Right hindlimb (tissue), 1 donor: ENCODE data around the gene GYPE.
"Not testable (repeated sequence)": the region's sequence is repeated elsewhere in the genome, so short reads cannot be mapped to it uniquely, and the experiment has no call there.

Source experiments
- DNase-seq: peaks from one replicate; pipeline ENCODE4 v3.0.0-alpha.2; 2018

GYPE gene

DNA sequence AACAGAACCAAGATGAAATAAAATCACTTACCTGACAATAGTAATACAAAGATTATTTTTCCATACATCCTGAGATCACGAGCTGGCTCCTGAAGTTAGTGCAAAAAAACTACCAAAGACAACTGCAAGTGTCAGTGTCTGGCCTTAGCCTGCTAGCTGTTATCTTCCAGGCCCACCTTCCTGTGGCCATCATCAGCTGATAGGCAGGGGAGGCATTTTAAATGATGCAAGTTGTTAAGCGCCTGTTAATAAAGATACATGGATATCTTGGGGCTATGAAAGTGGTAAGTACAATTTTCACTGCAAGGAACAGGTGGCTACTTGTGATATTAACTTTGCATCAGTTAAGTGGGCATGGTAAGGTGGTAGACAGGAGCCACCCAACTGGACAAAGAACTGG lies at the start of gene GYPE:
Gene GYPE (minus strand): TSS at position 120 of the 400 bp plus-strand sequence. CDS start 52 bp downstream, at position 68.
- not testable (repeated sequence) for DNase-seq

DNA sequence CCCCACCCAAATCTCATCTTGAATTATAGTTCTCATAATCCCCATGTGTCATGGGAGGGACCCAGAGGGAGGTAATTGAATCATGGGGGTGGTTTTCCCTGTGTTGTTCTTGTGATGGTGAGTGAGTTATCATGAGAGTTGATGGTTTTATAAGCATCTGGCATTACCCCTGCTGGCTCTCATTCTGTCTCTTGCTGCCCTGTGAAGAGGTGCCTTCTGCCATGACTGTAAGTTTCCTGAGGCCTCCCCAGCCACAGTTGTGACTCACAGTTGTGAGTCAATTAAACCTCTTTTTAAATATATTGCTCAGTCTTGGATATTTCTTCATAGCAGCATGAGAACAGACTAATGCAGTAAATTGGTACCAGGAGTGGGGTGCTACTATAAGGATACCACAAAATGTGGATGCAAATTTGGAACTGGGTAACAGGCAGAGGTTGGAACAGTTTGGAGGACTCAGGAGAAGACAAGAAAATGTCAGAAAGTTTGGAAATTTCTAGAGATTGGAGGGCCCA lies 46.2 kb upstream of the GYPE start:
- not testable (repeated sequence) for DNase-seq

DNA sequence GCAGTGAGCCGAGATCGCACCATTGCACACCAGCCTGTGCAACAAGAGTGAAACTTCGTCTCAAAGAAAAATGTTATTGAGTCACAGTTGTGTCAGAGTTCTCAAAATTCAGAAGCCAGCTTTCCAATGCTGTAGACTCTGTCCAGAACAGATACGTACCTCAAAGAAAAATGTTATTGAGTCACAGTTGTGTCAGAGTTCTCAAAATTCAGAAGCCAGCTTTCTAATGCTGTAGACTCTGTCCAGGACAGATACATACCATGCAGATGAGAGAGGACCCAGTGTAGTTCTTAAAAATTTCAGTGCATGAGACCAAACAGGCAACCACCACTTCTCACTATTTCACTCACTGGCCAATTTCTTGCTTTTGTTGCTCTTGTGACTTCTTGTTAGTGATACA lies 45.6 kb upstream of the GYPE start:
- not testable (repeated sequence) for DNase-seq

DNA sequence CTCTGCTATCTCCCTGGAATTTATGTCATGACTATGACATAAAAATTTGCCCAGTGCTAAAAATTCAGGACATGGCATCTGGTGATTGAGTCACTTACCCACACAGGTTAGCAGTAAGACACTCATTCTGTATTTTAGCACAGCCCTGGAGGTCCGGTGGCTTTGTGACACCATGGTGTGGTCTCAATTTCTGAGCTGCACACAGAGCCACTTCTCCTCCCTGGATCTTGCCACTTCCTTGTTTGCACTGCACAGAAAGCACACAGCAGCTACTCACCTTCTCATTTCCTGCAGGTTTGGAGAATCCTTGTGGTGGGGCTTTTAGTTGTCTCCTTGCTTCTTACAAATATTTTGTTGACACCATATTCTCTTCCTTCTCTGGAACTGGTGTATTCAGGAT lies 44.8 kb upstream of the GYPE start:
- DNase-seq, result not testable (repeated sequence)

DNA sequence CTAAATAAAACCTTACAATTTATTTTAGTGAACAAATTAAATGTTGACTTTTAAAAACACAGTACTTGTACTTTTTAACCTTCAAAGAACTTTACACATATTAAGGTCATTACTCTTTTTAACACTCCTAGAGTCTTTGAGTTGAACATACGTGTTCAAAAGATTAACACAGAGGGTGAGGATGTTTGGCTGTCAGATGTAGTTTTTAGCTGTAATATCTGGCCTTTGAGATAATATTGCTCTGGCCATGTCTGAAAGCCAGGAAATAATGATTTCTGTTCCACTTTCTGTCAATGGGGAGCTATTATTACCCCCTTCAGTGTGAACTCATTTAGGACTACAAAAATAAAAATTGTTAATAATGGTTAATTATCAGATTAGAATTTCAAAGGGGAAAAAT lies 42.1 kb upstream of the GYPE start:
- not testable (repeated sequence) for DNase-seq

DNA sequence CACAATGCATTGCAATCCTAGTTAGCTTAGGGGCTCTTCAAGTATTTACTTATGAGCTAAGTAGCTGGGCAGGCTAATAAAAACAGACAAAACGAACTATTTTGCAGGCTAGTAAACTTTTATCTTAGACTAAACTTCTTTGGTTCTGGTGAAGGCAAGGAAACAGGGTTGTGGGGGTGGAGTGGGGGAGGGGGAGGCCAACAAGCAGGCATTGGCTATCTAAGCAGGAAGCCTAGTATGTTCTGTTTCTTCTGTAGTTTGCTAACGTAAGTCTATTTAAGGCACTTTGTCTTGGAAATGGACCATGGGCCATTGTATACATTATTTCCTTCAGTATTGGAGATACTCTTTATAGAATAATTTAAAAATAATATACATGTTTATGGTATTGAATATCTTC lies 35.3 kb upstream of the GYPE start:
- not testable (repeated sequence) for DNase-seq

DNA sequence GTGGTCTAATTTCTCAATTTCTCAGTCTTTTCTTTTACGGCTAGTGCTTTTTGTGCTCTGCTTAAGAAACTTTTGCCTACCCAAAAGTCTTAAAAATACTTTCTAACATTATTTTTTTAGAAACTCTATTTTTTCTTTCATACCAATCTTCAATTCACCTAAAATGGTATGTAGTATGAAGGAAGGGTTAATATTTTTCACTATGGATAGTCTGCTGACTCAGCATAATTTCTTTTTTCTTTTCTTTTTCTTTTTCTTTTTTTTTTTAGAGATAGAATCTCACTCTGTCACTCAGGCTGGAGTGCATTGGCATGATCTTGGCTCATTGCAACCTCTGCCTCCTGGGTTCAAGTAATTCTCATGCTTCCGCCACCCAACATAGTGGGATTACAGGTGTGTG lies 34.2 kb upstream of the GYPE start:
- DNase-seq, result no peak

DNA sequence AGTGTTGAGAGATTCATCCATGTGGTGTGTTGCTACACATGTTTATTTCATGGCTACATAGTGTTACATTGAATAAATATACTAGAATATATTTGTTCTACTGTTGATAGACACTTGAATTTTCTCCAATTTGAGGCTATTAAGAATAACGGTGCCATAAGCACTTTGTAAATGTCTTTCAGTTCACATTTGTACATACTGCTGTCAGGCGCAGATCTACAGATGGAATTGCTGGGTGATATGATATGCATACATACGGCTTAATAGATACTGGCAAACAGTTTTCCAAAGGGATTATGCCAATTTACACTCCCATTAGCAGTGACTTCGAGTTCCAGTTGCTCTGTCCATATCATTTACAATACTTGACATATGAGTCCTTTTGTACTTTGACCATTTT lies 33.5 kb upstream of the GYPE start:
- not testable (repeated sequence) for DNase-seq

DNA sequence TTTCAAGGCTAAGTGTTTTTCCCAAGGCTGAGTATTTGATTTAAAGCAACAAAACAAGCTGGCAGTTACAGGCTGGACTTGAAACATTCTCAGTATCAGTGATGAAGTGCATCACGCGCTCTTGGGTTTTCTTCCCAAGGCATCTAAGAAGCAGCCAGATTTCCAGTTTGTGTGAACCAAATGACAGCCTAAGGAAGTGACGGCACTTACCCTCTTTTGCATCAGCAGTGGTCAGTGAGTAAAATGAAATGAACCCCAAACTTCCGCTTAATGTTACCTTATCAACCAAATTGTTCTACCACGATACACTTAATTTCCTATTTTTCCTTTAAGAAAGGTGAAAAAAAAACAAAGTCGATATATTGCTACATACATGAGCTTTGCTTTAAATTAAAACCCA lies 15.8 kb upstream of the GYPE start:
- DNase-seq, result no peak

DNA sequence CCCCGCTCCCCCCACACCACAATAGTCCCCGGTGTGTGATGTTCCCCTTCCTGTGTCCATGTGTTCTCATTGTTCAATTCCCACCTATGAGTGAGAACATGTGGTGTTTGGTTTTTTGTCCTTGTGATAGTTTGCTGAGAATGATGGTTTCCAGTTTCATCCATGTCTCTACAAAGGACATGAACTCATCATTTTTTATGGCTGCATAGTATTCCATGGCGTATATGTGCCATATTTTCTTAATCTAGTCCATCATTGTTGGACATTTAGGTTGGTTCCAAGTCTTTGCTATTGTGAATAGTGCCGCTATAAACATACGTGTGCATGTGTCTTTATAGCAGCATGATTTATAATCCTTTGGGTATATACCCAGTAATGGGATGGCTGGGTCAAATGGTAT lies 11.1 kb upstream of the GYPE start:
- not testable (repeated sequence) for DNase-seq

DNA sequence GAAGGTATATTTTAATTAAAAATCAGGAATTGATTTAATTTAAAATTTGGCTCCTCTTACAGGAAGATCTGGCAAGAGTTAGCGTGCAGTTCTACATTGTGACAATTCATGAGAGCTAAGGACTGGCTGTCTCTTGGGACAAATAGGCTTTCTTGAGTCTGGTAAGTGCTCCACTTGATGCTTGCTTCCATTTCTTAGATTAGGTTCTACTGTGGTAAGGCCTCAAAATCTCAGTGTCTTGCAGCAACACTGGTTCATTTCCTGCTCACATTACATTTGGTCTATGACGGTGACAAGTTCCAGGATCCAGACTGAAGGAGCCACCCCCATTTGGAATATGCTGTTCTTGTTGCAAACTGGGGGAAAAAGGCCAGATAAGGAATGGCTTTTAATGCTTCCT lies 7.1 kb upstream of the GYPE start:
- DNase-seq, result not testable (repeated sequence)

DNA sequence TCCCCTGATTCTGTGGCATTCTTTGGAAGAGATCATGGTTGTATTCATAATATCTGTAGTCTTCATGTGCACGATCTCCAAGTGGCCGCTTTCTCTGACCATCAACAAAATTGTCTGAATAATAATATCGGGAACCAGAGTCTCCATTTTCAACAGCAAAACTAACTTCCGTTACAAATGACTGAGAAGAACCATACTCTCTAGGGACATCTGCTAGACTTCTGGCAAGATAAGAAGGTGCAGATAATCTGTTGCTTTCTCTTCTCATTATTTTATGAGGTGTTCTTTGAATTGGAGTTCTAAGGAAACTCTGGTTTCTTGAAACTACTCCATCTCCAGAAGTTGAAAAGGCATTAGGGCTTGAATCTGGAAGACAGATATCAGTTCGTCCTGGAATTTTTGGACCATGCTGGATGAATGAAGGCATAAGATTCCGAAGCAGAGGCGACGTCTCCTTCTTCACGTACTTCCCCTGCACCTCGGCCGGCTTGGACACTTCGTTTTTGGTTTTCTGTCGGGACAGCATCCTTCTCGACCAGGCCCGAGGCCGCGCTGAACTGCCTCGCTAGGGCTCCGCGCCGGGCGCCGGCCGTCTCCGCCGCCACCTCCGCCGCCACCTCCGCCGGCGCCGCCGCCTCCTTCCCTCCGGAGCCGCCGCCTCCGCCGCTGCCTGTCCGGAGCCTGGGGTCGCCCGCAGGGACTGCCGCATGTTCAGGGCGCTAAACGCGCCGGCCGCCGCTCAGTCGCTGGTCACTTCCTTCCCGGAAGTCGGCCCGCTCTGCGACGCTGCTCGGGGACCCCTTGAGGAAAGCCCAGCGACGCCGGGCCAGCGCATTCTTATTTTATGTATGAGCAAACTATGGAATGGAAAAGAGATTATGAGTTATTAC lies 6.4 kb upstream of the GYPE start:
- DNase-seq, result peak; percentile 49

DNA sequence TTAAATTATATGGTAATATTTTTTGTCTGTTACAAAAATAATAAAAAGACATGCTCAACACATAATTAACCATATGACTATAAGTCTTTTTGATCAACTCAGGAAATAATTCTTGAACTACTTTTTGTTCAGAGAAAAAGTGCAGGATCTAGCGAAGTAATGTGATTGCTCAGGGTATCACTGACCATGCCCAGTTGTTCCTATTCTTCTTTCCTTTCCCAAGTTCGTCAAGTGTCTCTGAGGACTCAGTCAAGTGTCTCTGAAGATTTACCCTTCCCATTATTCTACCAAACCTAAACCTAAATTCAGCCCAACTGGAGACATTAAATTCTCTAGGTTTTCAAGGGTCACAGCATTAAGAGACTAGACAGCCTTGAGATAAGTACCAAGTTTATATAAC lies 5.5 kb upstream of the GYPE start:
- DNase-seq, result not testable (repeated sequence)

DNA sequence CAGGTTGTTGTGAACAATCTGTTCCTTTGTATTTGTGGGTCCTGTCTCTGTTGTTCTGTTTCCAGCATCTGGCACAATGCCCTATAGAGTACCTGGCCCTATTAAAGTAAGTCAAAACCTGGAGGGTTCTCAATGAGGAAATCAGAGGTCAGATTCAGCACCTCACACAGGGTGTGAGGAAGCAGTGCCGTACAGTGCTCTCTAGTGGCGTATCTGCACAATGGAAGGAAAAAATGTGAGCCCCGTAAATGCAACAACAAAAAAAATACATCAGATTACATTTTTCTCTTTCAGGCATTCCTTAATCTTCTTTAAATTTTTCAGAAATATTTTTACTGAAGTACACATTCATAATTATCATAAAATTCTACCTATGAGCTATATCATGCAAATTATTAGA lies 2.5 kb upstream of the GYPE start:
- DNase-seq, result not testable (repeated sequence)

DNA sequence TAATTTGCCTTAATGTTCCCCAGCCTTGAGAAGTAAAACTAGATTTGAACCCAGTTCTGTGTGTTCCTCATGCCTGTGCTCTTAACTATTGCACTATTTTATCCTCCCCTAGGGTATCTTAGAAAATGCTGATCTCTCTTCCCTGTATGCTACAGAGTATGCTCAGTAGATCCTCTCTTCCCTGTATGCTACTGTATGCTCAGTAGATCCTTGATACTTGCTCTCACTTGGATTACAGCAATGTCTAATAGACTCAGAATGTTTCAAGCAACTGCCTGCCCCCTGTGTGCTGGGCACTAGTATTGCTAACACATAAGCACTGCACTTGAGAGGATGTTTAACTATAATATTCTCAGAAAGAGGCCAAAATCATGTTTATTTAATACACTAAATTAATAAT lies 928 bp downstream of the GYPE start:
- DNase-seq, result not testable (repeated sequence)

DNA sequence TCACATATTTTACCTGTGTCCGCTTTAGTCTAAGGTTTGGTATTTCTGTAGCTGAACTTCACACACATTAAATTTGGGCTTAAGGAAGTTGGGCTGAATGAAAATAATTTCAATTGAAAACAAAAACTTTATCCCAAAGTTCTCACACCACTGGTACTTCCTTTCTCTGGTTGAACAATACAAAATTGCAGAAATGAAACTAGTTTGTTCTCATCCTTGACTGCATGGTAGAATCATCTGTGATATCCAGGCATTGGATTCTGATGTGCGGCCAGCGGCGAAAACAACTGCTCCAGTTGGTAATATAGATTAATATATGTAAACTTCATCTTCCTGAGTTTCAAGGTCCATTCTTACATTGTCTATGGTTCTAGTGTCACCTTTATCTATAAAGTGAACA lies 15.0 kb downstream of the GYPE start:
- not testable (repeated sequence) for DNase-seq

DNA sequence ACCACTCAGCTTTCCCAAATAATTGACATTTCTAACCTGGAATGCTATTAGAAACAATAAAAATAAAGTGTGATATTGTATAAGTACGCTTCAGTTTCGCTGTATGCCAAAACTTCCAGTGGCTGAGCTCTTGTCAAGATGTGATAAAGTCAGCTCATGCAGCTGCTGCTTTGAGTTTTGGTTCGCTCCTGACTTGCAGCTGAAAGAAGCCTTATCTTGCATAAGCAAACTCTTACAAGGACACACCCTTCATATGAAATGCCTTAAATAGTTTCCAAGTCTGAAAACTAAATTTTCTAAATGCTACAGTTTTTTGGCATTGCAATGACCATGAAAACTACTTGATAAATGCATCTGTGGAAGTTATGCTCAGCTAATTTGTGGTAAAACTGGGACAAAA lies 17.2 kb downstream of the GYPE start:
- not testable (repeated sequence) for DNase-seq

DNA sequence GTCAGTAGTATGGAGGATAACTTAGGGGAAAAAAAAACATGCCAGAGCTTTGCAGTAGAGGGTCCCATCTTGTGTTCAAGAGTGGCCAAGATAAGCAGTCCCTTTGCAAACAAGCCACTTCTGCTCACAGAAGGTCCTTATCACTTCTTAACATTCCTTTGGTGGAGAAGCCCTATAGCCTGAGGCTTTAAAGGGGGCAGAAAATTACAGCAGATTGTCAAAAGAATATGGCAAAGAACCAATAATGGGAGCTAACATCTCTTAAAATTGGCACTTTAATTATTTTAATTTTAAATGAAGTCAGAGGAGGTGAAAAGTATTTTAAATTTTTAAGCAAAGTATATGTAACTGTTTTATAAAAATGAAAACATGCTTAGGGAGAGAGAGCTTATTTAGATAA lies 20.4 kb downstream of the GYPE start:
- not testable (repeated sequence) for DNase-seq

DNA sequence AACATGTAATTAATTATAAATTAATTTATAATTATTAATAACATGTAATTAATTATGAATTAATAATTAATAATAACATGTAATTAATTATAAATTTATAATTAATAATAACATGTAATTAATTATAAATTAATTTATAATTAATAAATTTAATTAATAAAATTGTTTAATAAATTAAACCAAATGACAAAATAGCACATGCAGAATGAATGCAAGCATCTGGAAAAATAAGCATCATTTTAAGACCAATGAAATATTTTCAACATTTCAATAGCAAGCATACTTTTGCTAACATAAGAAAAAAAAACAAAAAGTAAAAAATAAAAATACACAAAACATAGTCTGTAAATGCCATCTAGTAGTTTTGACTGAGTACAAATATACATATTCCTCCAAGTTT lies 21.8 kb downstream of the GYPE start:
- DNase-seq, result no peak

DNA sequence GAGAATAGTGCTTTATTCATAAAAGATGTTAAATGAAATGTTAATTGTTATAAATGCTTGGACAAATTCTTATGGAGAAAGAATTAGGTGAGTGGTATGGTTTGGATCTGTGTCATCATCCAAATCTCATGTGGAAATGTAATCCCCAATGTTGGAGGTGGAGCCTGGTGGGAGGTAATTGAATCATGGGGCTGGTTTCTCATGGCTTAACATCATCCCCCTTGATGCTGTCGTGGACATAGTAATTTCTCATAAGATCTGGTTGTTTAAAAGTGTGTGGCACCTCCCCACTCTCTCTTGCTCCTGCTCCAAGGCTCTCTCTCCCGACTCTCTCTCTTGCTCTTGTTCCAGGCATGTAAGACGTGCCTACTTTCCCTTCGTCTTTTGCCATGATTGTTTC lies 22.5 kb downstream of the GYPE start:
- no peak for DNase-seq

DNA sequence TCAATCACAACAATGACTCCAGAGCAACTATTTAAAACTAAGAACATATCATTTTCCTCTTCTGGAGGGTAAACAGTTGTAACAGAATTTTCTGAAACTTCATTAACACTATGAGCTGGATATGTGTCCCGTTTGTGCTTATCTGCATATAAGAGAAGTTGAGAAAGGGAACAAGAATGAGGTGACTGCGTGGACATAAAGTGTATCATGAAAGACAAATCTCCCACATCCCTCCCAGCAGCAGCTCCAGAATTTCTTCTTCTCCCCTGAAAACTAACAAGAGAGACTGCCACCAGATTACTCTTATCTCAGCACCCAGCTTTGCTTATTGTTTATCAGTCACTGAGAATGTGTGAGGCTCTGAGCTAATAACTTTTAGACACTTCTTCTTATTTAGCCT lies 25.8 kb downstream of the GYPE start:
- DNase-seq, result not testable (repeated sequence)

DNA sequence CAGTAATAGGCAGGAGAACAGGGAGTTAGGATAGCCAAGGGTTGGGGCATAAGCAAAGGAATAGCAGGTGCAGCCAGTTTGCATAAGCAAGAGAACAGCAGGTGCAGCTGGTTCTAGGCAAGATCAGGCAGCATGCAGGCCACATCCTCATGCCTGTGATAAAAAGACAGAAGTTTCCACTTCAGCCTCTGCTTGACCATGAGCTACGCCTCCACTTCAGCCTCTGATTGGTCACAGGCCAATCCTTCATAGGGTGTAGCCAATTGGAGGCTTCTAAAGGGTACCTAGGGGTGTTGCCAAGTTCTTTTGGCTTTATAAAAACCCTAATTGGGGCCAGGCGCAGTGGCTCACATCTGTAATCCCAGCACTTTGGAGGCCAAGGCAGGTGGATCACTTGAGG lies 30.0 kb downstream of the GYPE start:
- DNase-seq, result not testable (repeated sequence)

DNA sequence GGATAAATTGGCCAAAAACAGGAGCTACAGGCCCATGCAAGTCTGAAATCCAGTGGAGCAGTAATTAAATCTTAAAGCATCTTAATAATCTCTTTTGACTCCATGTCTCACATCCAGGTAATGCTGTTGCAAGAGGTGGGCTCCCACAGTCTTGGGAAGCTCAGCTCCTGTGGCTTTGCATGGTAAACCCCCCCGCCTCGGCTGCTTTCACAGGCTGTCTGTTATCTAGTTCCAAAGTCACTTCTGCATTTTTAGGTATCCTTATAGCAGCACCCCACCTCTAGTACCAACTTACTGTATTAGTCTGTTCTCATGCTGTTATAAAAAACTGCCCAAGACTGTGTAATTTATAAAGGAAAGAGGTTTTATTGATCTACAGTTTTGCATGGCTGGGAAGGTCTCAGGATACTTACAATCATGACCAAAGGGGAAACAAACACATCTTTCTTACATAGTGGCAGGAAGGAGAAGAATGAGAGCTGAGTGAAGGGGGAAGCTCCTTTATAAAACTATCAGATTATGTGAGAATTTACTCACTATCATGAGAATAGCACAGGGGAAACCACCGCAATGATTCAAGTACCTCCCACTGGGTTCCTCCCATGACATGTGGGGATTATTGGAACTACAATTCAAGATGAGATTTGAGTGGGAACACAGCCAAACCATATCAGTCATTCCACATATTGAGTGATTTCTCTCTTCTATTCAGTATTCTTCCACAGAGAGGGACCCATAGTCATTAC lies 34.7 kb downstream of the GYPE start:
- DNase-seq, result not testable (repeated sequence)

DNA sequence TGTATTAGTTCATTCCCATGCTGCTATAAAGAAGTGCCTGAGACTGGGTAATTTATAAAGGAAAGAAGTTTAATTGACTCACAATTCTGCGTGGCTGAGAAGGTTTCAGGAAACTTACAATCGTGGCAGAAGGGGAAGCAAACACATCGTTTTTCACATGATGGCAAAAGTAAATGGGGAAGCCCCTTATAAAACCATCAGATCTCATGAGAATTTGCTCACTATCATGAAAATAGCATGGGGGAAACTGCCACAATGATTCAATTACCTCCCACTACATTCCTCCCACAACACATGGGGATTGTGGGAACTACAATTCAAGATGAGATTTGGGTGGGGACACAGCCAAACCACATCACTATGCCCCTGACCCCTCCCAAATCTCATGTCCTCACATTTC lies 35.4 kb downstream of the GYPE start:
- DNase-seq, result not testable (repeated sequence)
